Small intestine (tissue), 7 donors: ENCODE data around the gene ACTG1. TPM values are rescaled to one million over a fixed set of nuclear protein-coding genes. Genes with fewer than 3 reads are reported as not detected.
A peak's percentile ranks its signal among the peaks of the same experiment; 100 is the strongest.

Source experiments
- DNase-seq, 2 donors: peaks; one replicate each; pipeline versions ENCODE4 v3.0.0 to v3.0.0-alpha.2; 2013
- FAIRE-seq: peaks from 2 replicates; lab custom pipeline; 2012; peaks lifted over from hg19 to GRCh38; lab: Jason Lieb, UNC
- H3K27ac ChIP-seq, 3 donors: one replicate each; pipeline ENCODE4 v1.5.1; 2013; ENCODE audit warnings: low read length in 2 of 3, mild to moderate bottlenecking in 2 of 3, control low read depth in 1 of 3, inconsistent platforms in 1 of 3, low read depth in 1 of 3, moderate library complexity in 1 of 3
- H3K27me3 ChIP-seq, 3 donors: one replicate each; pipeline ENCODE4 v1.6.1; 2013; ENCODE audit warnings: low read length in 3 of 3, inconsistent platforms in 1 of 3; ENCODE audit not compliant: control insufficient read depth in 3 of 3, insufficient read depth in 3 of 3
- H3K36me3 ChIP-seq, 3 donors: one replicate each; pipeline ENCODE4 v1.6.1; 2013; ENCODE audit warnings: low read length in 3 of 3, inconsistent platforms in 1 of 3, low read depth in 1 of 3, mild to moderate bottlenecking in 1 of 3, moderate library complexity in 1 of 3; ENCODE audit not compliant: control insufficient read depth in 3 of 3, insufficient read depth in 2 of 3
- H3K4me1 ChIP-seq, 3 donors: one replicate each; pipeline ENCODE4 v1.6.1; 2013; ENCODE audit warnings: low read length in 2 of 3, inconsistent platforms in 1 of 3, low read depth in 1 of 3, mild to moderate bottlenecking in 1 of 3, moderate library complexity in 1 of 3; ENCODE audit not compliant: control insufficient read depth in 3 of 3, insufficient read depth in 2 of 3
- H3K4me3 ChIP-seq, 3 donors: one replicate each; pipeline ENCODE4 v1.5.1; 2013; ENCODE audit warnings: low read length in 3 of 3, control low read depth in 1 of 3, inconsistent platforms in 1 of 3, low read depth in 1 of 3, mild to moderate bottlenecking in 1 of 3, moderate library complexity in 1 of 3
- H3K9me3 ChIP-seq, 2 donors: one replicate each; pipeline ENCODE4 v1.6.1; 2013; ENCODE audit warnings: low read depth in 1 of 2, low read length in 1 of 2; ENCODE audit not compliant: control insufficient read depth in 2 of 2, insufficient read depth in 1 of 2
- WGBS, 3 donors: extraction: QIAGEN DNeasy Blood & Tissue Kit; methylation state at CpG; one replicate each; pipeline ENCODE4 v1.1.7; 2013; 5-methylcytosine and 5-hydroxymethylcytosine counted together
- polyA plus RNA-seq, 4 donors: library from polyadenylated mRNA; stranded (reverse) in 3 of 4; unstranded in 1 of 4; fragments of 200-250 nt in 3 of 4; fragments of 120-200 nt in 1 of 4; gene quantifications; one replicate each; pipeline versions ENCODE4 v1.2.1 to v1.2.3, GENCODE V29; 2013
- donor health status: healthy with polysubstance abuse.
- donor health status: control.
- donor health status: control.
- donor health status: Bipolar disorder and iron deficiency.
- donor health status: healthy.

The ACTG1 gene
- polyA plus RNA-seq, 4 donors = 1,318 to 3,459 (median 1,787) TPM

- FAIRE-seq (no peak), DNase-seq (peak; percentile 81 to 92)
- Histone ChIP-seq H3K27ac (no peak overlapping the region), H3K27me3 (peaks cover 0 to 10% (median 0%) of the 10 kb centered on the region in 3 donors), H3K9me3 (no peaks in the 10 kb centered on the region), H3K36me3 (no peaks in the 10 kb centered on the region), H3K4me3 (peak overlapping the region; percentile 17 to 49 (median 41)), H3K4me1 (peaks cover 0 to 48% (median 4%) of the 10 kb centered on the region in 3 donors)
- WGBS, 3 donors = 2 to 6% (median 5%) methylated on average over 50 to 60 of the region's 60 CpGs
Observed at GRCh38 chr17:81484195-81484979, 28.2 kb downstream of the ACTG1 start.

DNA sequence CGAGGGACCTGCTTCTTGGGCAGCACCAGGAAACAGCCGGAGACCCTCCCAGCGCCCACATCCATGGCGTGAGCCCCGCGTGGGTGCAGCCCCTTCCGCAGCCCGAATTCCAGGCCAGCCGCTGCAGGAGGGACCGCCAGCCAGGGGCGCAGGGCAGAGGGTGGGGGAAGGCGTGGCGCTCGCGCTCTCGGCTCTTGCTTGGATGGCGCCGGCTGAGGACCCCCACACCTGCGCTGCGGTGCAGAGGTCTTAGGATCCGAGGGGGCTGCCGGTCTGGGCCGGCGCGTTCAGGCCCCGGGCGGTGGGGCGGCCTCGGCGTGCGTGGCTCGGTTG, 28.8 kb downstream of the ACTG1 start:
- no peak for FAIRE-seq
- no peaks in the 10 kb centered on the region for H3K9me3 ChIP-seq
- no peak for DNase-seq
- H3K27me3 ChIP-seq = peaks cover 0 to 12% (median 0%) of the 10 kb centered on the region in 3 donors
- H3K4me3 ChIP-seq = peak overlapping the region; percentile 17 to 49 (median 41)
- peaks cover 0 to 44% (median 4%) of the 10 kb centered on the region in 3 donors for H3K4me1 ChIP-seq
- H3K27ac ChIP-seq = no peak overlapping the region
- H3K36me3 ChIP-seq = no peaks in the 10 kb centered on the region
- 8% methylated on average over 29 to 32 of the region's 32 CpGs for WGBS, 3 donors

DNA sequence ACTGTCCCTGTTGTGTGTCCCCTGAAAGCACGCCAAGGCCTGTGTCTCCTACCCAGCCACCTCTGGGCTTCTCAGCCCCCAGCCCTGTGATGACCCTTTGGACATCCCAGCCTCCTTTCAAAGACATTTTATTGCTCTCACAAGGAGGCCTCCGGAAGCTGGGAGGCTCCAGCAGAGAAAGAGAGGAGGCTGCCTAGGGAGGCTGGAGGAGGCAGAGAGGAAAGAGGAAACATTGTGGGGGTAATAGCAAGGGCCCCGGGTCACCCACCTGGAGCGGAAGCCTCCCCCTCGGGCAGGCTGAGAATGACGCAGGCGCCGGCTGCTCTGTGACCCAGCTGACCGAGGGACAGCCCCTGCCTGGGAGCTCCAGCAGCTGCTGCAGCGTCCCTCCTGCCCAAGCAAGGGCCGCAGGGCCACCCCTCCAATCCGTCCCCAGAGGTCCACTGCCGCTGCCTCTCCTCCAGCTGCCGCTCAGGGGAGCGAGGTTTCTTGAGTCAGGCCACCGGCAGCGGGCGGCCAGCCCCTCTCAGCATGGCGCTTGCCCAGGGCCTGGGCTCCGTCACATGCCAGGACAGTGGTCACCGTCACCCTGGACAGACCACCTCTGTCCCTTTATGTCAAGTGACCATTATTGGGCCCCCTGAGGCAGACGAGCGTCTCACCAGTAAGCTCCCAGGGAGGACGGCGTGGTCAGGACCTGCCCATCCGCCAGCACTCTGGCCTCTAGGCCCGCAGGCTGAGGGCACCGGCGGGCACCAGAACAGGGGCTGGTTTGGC, 29.3 kb downstream of the ACTG1 start:
- Histone ChIP-seq H3K27me3 (peaks cover 0 to 12% (median 0%) of the 10 kb centered on the region in 3 donors), H3K27ac (peak overlapping the region in 1 of 3 donors; percentile 3), H3K36me3 (no peaks in the 10 kb centered on the region), H3K9me3 (no peaks in the 10 kb centered on the region), H3K4me3 (peak overlapping the region in 1 of 3 donors; percentile 41), H3K4me1 (peaks cover 0 to 38% (median 4%) of the 10 kb centered on the region in 3 donors)
- FAIRE-seq (no peak), DNase-seq (peak in 1 of 2 donors; percentile 39)
- WGBS, 3 donors = 41 to 52% (median 49%) methylated on average over 24 to 29 of the region's 29 CpGs

GRCh38 chr17:81482673-81483072, 29.9 kb downstream of the ACTG1 start:
- H3K9me3 ChIP-seq = no peaks in the 10 kb centered on the region
- no peak overlapping the region for H3K4me3 ChIP-seq
- H3K27me3 ChIP-seq = peaks cover 0 to 15% (median 0%) of the 10 kb centered on the region in 3 donors
- DNase-seq (peak in 1 of 2 donors; percentile 24), FAIRE-seq (no peak)
- H3K27ac ChIP-seq = no peak overlapping the region
- 29 to 57% (median 45%) methylated on average over 11 of the region's 11 CpGs for WGBS, 3 donors
- H3K4me1 ChIP-seq = peaks cover 0 to 38% (median 4%) of the 10 kb centered on the region in 3 donors
- no peaks in the 10 kb centered on the region for H3K36me3 ChIP-seq

GRCh38 chr17:81481815-81482505, 30.6 kb downstream of the ACTG1 start:
- no peak for FAIRE-seq

DNA sequence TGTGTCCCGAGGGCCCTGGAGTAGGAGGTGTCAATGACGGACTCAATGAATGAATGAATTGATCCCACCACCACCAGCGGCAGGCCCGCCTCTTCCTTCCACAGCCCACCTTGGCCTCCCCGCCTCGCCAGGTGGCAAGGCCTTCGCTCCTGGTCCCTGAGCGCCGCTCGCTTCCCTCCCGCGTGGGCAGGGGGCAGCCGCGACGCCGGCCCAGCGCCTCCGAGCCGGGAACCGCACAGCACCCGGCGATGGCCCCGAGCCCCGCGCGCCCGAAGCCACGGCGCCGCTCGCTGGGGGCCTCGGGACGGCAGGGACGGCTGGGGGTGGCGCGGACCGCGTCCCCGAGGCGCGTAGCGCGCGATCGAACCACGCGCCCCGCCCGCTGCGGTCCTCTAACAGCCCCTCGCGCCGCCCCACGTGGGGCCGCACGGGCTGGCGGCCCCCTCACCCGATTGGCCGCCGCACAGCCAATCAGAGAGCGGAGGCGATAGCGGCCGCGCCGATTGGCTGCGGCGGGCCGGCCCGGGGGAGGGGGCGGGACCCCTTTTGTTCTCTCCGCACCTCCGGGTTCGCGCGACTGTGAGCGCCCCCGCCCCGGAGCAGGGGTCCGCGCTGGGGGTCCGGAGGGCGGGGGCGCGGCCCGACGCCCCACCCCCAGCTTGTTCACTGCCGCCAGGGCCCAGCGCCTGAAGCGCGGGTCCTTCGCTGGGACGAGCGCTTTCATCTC, 31.4 kb downstream of the ACTG1 start:
- H3K27ac ChIP-seq = no peak overlapping the region
- 4 to 10% (median 6%) methylated on average over 59 to 94 of the region's 94 CpGs for WGBS, 3 donors
- H3K9me3 ChIP-seq = no peaks in the 10 kb centered on the region
- FAIRE-seq (no peak), DNase-seq (peak; percentile 77 to 92)
- peak overlapping the region in 2 of 3 donors; percentile 28 to 37 for H3K4me3 ChIP-seq
- H3K4me1 ChIP-seq = peaks cover 0 to 38% (median 4%) of the 10 kb centered on the region in 3 donors
- H3K27me3 ChIP-seq = peaks cover 0 to 14% (median 0%) of the 10 kb centered on the region in 3 donors
- H3K36me3 ChIP-seq = no peaks in the 10 kb centered on the region

More at GRCh38 chr17:81481815-81482505, 30.6 kb downstream of the ACTG1 start:
- H3K36me3 ChIP-seq = no peaks in the 10 kb centered on the region
- no peak for DNase-seq
- no peaks in the 10 kb centered on the region for H3K9me3 ChIP-seq
- peak overlapping the region in 2 of 3 donors; percentile 28 to 37 for H3K4me3 ChIP-seq
- H3K4me1 ChIP-seq = peaks cover 0 to 38% (median 4%) of the 10 kb centered on the region in 3 donors
- no peak overlapping the region for H3K27ac ChIP-seq
- peaks cover 0 to 16% (median 0%) of the 10 kb centered on the region in 3 donors for H3K27me3 ChIP-seq
- 44 to 58% (median 55%) methylated on average over 18 of the region's 18 CpGs for WGBS, 3 donors

DNA sequence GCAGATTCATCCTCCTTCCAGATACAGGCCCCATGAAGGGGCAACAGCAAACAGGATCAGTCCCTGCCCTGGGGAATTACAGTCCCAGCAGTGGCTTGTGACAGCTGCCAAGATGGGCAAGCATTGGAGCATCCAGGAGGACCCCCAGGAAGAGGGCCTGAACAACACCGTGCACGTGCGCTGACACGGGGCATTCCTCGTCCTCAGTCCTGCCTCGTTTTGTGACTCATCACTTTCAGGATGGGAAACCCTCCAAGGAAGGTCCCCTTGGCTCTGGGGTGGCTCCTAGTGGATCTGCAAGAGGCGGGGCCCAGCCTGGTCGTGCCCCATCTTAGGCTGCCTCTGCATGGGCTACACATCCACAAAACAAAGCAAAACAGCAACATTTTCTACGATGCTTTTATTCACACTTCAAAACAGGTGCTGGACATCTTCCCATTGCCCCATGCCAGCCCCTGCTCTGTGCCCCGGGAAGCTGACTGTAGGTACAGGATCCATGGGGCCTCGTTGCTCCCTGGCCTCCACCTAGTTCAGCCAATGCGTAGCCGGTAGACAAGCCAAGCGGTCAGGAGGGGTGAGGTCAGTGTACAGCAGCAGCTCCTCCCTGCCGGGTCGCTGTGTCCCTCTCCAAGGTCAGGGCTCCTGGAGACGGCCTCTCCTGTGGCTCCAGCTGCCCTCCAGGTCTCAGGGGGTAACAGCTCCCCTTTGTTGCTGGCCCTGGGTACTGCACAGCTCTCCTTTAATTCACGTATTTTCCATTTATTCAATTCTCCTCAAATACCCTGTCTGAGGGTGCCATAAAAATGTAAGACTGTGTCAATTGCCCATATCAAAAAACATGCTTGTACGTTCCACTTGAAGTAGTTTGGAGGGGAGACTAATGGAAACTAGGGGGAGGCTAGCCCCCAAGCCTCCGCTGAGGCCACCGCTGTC, 32.2 kb downstream of the ACTG1 start:
- FAIRE-seq = no peak
- H3K4me1 ChIP-seq = peaks cover 0 to 38% (median 4%) of the 10 kb centered on the region in 3 donors
- no peak overlapping the region for H3K4me3 ChIP-seq
- DNase-seq = peak in 1 of 2 donors; percentile 23
- no peak overlapping the region for H3K27ac ChIP-seq
- WGBS, 3 donors = 52 to 69% (median 65%) methylated on average over 20 to 21 of the region's 21 CpGs
- H3K36me3 ChIP-seq = no peaks in the 10 kb centered on the region
- no peaks in the 10 kb centered on the region for H3K9me3 ChIP-seq
- H3K27me3 ChIP-seq = peaks cover 0 to 14% (median 0%) of the 10 kb centered on the region in 3 donors
